Activated CD8-positive, alpha-beta memory T cell treated with anti-CD3 and anti-CD28 coated beads, Interleukin-2, amount 50 U/mL, for 24 hours (primary cell): ENCODE data around the gene POLRMT.
"Not testable (repeated sequence)": the region's sequence is repeated elsewhere in the genome, so short reads cannot be mapped to it uniquely, and the experiment has no call there.

Source experiments
- DNase-seq: peaks from one replicate; pipeline ENCODE4 v3.0.0-alpha.2; 2020; ENCODE audit errors: extremely low read depth

Gene POLRMT

GRCh38 chr19:611481-611868 lies 21.9 kb downstream of the POLRMT start:
- no peak for DNase-seq

DNA sequence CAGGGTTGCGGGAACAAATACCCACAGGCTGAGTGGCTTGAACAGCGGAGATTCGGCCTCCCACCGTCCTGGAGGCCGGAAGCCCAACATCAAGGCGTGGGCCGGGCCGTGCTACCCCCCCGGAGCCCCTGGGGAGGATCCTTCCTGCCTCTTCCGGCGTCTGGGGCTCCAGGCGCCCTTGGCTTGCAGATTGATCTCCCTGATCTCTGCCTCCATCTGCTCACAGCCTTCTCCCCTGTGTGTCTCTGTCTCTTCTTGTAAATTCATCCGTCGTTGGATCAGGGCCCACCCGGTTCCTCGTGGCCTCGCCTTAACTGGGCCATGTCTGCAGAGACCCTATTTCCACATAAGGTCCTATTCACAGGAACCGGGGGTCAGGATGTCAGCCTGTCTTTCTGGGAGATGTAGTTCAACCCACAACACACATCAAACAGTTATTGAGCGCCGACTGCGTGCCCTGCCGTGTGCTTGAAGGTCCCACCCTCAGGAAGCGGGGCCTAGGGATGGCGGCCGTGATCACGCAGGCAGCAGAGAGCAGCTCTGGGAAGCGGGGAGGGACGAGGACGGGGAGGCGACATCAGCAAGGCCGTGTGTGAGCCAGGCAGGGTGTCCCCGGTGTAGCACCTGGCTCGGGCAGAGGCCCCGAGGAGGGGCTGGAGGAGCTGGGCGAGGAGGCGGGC lies 22.4 kb downstream of the POLRMT start:
- DNase-seq, result no peak

- no peak for DNase-seq
Observed at GRCh38 chr19:610071-610800, 23.1 kb downstream of the POLRMT start.

- DNase-seq, result no peak
Observed at GRCh38 chr19:609004-609346, 24.4 kb downstream of the POLRMT start.

GRCh38 chr19:608155-609003 lies 25.0 kb downstream of the POLRMT start:
- DNase-seq, result no peak

- no peak for DNase-seq
Observed at GRCh38 chr19:607301-608154, 25.8 kb downstream of the POLRMT start.

DNA sequence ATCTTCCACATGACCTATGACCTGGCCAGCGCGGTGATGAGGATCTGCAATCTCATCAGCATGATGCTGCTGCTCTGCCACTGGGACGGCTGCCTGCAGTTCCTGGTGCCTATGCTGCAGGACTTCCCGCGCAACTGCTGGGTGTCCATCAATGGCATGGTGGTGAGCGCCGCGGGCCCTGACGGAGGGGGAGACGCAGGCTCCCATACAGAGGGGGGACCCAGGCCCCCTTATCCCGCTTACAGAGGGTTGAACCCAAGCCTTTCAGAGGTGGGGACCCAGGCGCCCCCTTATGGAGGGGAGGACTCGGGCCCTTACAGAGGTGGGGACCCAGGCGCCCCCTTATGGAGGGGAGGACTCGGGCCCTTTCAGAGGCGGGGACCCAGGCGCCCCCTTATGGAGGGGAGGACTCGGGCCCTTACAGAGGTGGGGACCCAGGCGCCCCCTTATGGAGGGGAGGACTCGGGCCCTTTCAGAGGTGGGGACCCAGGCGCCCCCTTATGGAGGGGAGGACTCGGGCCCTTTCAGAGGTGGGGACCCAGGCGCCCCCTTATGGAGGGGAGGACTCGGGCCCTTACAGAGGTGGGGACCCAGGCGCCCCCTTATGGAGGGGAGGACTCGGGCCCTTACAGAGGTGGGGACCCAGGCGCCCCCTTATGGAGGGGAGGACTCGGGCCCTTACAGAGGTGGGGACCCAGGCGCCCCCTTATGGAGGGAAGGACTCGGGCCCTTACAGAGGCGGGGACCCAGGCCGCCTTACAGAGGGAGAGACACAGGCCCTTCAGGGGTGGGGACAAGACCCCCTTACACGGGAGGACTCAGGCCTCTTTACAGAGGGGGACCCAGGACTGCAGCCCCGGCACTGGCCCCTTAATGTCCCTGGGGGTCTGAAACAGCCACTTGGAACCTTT lies 28.0 kb downstream of the POLRMT start:
- DNase-seq, result not testable (repeated sequence)

DNA sequence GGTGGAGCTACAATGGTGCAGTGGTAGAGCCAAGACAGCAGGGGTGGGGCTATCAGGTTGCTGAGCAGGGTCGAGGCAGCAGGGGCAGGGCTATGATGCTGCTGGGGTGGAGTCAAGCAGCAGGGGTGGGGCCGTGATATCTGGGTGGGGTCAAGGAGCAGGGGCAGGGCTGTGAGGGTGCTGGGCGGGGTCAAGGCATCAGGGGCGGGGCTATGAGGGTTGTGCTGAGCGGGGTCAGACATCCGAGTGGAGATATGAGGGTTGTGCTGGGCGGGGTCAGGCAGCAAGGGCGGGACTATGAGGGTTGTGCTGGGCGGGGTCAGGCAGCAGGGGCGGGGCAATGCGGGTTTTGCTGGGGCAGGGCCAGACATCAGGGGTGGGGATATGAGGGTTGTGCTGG lies 29.0 kb downstream of the POLRMT start:
- DNase-seq, result no peak

- not testable (repeated sequence) for DNase-seq
Observed at GRCh38 chr19:603779-604178, 29.6 kb downstream of the POLRMT start.

GRCh38 chr19:603302-603639 lies 30.1 kb downstream of the POLRMT start:
- DNase-seq, result not testable (repeated sequence)

DNA sequence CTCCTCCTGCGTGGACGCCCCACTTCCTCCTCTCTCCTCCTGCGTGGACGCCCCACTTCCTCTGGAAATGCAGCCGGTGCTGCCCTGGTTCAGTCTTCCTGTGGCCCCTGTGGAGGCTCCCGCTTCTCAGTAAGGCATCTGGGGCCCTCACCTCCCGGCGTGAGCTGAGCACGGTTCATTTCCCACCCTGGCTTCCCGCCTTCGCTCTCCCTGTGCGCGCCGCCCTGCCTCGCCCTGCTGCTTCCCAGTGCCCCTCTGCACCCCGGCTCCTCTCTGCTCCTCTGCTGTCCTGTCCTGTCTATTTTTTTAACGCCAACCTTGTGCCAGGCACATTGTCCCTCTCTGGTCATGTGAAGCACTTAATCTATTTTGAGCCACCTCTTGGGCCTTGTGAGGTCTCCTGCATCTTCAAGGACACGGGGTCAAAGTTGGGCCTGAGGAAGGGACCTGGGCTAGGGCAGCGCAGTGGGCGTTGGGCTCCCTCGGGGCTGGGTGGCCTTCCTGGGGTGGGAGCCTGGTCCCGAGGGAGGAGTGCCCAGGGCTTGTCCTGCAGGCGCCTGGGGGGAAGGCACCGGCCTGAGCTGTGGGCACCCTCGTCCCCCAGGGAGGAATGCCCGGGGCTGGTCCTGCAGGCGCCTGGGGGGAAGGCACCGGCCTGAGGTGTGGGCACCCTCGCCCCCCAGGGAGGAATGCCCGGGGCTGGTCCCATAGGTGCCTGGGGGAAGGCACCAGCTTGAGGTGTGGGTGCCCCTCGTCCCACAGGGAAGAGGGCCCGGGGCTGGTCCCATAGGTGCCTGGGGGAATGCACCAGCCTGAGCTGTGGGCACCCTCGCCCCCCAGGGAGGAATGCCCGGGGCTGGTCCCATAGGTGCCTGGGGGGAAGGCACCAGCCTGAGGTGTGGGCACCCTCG lies 30.7 kb downstream of the POLRMT start:
- DNase-seq, result no peak

DNA sequence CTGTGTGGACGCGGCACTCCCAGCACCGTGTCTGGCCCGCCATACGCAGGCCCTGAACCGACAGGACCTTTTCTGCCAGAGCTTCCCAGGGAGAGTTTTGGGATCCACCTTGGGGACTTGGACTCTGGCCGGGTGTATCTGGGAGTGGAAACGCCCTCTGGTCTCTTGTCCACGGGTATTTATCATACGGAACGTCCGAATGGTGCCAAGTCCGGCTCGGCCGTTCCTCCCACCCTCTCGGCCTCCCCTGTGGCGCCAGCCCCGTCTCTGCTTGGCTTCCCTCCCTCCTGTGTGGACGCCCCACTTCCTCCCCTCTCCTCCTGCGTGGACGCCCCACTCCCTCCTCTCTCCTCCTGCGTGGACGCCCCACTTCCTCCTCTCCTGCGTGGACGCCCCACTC lies 31.5 kb downstream of the POLRMT start:
- DNase-seq, result no peak

- no peak for DNase-seq
Observed at GRCh38 chr19:601310-601709, 32.0 kb downstream of the POLRMT start.

- DNase-seq, result no peak
Observed at GRCh38 chr19:597406-598315, 35.7 kb downstream of the POLRMT start.

DNA sequence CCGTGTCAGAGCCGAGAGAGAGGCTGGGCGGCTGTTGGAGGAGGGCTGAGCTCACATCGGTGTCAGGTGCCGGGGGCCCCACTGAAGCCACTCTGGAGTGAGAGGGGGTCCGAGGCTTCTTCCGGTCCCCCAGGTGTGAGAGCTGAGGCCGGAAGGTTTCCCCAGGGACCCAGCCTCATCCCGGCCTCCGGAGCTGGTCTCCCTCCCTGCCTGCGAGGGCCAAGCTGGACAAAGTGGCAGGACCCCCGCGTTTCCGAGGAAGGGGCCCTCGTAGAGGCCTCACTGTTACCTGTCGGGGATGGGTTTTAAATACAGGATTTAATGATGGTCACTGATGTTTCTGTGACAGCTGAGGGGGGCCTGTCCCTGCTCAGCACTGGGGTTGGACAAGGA lies 37.1 kb downstream of the POLRMT start:
- DNase-seq, result no peak

DNA sequence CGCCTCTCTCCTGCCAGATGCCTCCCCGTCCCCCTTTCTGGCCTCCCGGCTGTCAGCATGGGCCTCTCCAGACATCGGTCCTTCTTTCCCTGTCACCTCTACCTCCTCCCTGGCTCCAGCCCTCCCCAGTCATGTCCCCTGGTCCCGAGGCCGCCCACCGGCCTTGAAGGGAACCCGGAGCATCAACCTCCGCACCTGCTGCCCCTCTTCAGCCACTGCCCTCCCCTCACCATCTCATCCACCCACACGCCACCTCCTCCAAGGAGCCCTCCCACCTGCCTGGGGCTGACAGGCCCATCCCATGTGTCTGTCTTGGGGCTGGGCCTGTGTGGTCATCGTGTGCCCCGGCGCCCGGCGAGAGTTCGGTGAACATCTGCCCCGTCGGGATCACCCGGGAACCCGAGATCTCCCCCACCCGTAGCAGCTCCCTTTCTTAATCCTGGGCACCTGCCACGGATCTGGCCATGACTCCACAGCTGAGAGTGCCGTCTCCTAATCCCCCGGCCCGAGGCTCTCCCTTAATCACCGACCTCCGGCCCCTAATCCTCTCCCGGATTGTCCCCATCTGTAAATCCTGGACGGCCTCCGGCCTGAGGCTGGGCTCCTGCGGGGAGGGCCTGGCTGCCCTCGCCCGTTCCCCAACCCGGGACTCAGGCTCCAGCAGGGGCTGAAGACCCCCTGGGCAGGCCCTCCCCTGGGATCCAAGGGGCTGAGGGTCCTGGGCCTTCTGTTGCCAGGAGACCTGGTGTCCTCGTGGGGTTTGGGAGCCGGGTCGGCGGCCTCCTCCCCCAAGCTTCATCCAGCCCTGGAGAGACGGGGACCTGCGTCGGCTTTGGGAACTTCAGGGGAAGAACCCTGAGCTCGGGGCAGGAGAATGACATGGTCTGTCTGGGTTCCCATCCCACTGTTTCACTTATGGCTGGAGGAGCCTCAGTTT lies 37.7 kb downstream of the POLRMT start:
- no peak for DNase-seq

- DNase-seq, result no peak
Observed at GRCh38 chr19:594265-594870, 39.0 kb downstream of the POLRMT start.
